Testis (tissue), 3 donors: ENCODE measurements around the gene FRRS1L. TPM values are rescaled to one million over a fixed set of nuclear protein-coding genes. Genes with fewer than 3 reads are reported as not detected.

Source experiments
- DNase-seq: peaks from one replicate; pipeline ENCODE4 v3.0.0-alpha.2; 2019
- H3K27ac ChIP-seq, 2 donors: fragments of 200-600 bp; sonication (generic); one replicate each; pipeline ENCODE4 v1.5.1; 2019
- H3K27me3 ChIP-seq: fragments of 200-600 bp; sonication (generic); one replicate; pipeline ENCODE4 v1.5.1; 2019
- H3K36me3 ChIP-seq: fragments of 200-600 bp; sonication (generic); one replicate; pipeline ENCODE4 v1.5.1; 2017; ENCODE audit warnings: low read depth; ENCODE audit errors: missing control alignments
- H3K4me1 ChIP-seq: fragments of 200-600 bp; sonication (generic); one replicate; pipeline ENCODE4 v1.5.1; 2019
- H3K4me3 ChIP-seq, 2 donors: fragments of 200-600 bp; sonication (generic); one replicate each; pipeline ENCODE4 v1.5.1; 2017 to 2019
- H3K9me3 ChIP-seq: fragments of 200-600 bp; sonication (generic); one replicate; pipeline ENCODE4 v1.5.1; 2017
- CTCF ChIP-seq, 3 experiments: fragments of 450-650 bp in 2 of 3; fragments of 200-600 bp in 1 of 3; sonication (generic) in 1 of 3; IDR thresholded peaks; one replicate each; pipeline ENCODE4 v1.5.1; 2016 to 2019; ENCODE audit warnings: antibody characterized with exemption in 3 of 3, mild to moderate bottlenecking in 2 of 3, moderate library complexity in 1 of 3
- POLR2A ChIP-seq: fragments of 450-650 bp; IDR thresholded peaks from one replicate; pipeline ENCODE4 v1.6.1; 2017; ENCODE audit warnings: antibody characterized with exemption, mild to moderate bottlenecking, moderate library complexity
- WGBS, 2 donors: methylation state at CpG; one replicate each; pipeline ENCODE4 v1.1.5; 2018; 5-methylcytosine and 5-hydroxymethylcytosine counted together
- intact Hi-C: fragments of 100-400 bp; cut with DNase I; formaldehyde crosslinking; loops from one replicate; pipeline ENCODE4 v1.15.1; 2023; ENCODE audit warnings: low total_unique reads
- polyA plus RNA-seq: library from polyadenylated mRNA; stranded (reverse); fragments of 350-450 nt; fragmentation: Illumina TruSeq; extraction: RNeasy Lipid Tissue Mini Kit (QIAGEN cat#74804); gene quantifications from one replicate; pipeline ENCODE4 v1.2.3, GENCODE V29; 2014; ENCODE audit warnings: low read depth, low replicate concordance; ENCODE audit not compliant: insufficient read depth
- total RNA-seq, 2 donors: library from RNA; depleted of rRNA; stranded (reverse); fragments of >200 nt; gene quantifications; one replicate each; pipeline ENCODE4 v1.2.3, GENCODE V29; 2016

The FRRS1L gene
- total and polyA plus RNA-seq, 3 donors from 2014 or later: 5.3 to 9.3 (median 6.0) TPM

- Histone ChIP-seq H3K4me1 (no peaks in the 10 kb centered on the region), H3K9me3 (no peaks in the 10 kb centered on the region), H3K4me3 (no peak overlapping the region), H3K27ac (no peak overlapping the region), H3K27me3 (no peaks in the 10 kb centered on the region), H3K36me3 (no peaks in the 10 kb centered on the region)
- intact Hi-C loops: no loop called here
- no peak for DNase-seq
- TF ChIP-seq POLR2A (no peak), CTCF (IDR thresholded peaks at IDR 0.05) (no peak)
- WGBS, 2 donors: 79 to 80% methylated on average over 11 of the region's 11 CpGs
These were observed 27.0 kb upstream of the FRRS1L start for GRCh38 chr9:109193974-109194556.

- WGBS, 2 donors: 46 to 58% methylated on average over 7 of the region's 7 CpGs
- H3K4me1 ChIP-seq: no peaks in the 10 kb centered on the region
- H3K27ac ChIP-seq: no peak overlapping the region
- H3K36me3 ChIP-seq: no peaks in the 10 kb centered on the region
- DNase-seq: peak; percentile 67
- H3K27me3 ChIP-seq: no peaks in the 10 kb centered on the region
- H3K4me3 ChIP-seq: no peak overlapping the region
- no peak for TF ChIP-seq POLR2A
- peak; percentile 18 to 34 (median 26) for TF ChIP-seq CTCF (IDR thresholded peaks at IDR 0.05)
- H3K9me3 ChIP-seq: no peaks in the 10 kb centered on the region
- intact Hi-C loops: no loop called here
These were observed 25.8 kb upstream of the FRRS1L start for GRCh38 chr9:109192732-109193361.

- Histone ChIP-seq H3K9me3 (no peaks in the 10 kb centered on the region), H3K4me3 (no peak overlapping the region), H3K36me3 (no peaks in the 10 kb centered on the region), H3K27me3 (no peaks in the 10 kb centered on the region), H3K4me1 (no peaks in the 10 kb centered on the region), H3K27ac (no peak overlapping the region)
- TF ChIP-seq POLR2A (no peak), CTCF (IDR thresholded peaks at IDR 0.05) (no peak)
- no peak for DNase-seq
- 90 to 91% methylated on average over 8 to 9 of the region's 9 CpGs for WGBS, 2 donors
- intact Hi-C loops: no loop called here
These were observed 24.7 kb upstream of the FRRS1L start for GRCh38 chr9:109191746-109192145.

GRCh38 chr9:109190151-109190550 is 23.1 kb upstream of the FRRS1L start:
- Histone ChIP-seq H3K4me3 (no peak overlapping the region), H3K36me3 (no peaks in the 10 kb centered on the region), H3K9me3 (no peaks in the 10 kb centered on the region), H3K27me3 (no peaks in the 10 kb centered on the region), H3K27ac (no peak overlapping the region), H3K4me1 (no peaks in the 10 kb centered on the region)
- intact Hi-C loops: no loop called here
- TF ChIP-seq CTCF (IDR thresholded peaks at IDR 0.05): no peak
- no peak for TF ChIP-seq POLR2A
- no peak for DNase-seq
- WGBS, 2 donors: 87 to 89% methylated on average over 1 of the region's 1 CpG
